ENCODE results near the gene OGFOD1.

DNA sequence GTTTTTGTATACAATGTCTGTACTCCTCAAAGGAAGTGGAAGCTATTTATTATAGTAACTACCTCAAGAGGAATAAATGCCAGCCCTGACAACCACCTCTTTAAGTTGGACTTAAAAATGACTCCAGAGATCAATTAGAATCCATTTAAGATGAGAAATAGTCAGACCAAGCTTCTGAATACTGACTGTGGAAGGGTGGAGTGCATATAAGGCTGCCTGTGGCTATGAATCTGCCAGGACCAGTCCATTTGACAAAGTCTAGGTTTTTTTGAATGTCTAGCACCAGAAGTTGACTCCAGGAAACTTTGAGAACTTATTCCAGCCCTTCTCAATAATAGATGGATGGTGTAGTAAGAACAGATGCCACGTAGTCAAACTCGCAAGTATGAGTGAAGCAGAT lies 15.0 kb downstream of the OGFOD1 start:
- TF ChIP-seq, protein P1, sequence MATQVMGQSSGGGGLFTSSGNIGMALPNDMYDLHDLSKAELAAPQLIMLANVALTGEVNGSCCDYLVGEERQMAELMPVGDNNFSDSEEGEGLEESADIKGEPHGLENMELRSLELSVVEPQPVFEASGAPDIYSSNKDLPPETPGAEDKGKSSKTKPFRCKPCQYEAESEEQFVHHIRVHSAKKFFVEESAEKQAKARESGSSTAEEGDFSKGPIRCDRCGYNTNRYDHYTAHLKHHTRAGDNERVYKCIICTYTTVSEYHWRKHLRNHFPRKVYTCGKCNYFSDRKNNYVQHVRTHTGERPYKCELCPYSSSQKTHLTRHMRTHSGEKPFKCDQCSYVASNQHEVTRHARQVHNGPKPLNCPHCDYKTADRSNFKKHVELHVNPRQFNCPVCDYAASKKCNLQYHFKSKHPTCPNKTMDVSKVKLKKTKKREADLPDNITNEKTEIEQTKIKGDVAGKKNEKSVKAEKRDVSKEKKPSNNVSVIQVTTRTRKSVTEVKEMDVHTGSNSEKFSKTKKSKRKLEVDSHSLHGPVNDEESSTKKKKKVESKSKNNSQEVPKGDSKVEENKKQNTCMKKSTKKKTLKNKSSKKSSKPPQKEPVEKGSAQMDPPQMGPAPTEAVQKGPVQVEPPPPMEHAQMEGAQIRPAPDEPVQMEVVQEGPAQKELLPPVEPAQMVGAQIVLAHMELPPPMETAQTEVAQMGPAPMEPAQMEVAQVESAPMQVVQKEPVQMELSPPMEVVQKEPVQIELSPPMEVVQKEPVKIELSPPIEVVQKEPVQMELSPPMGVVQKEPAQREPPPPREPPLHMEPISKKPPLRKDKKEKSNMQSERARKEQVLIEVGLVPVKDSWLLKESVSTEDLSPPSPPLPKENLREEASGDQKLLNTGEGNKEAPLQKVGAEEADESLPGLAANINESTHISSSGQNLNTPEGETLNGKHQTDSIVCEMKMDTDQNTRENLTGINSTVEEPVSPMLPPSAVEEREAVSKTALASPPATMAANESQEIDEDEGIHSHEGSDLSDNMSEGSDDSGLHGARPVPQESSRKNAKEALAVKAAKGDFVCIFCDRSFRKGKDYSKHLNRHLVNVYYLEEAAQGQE (IDR thresholded peaks at IDR 0.05; ENCODE audit: low read depth, low read length): no peak
- TF ChIP-seq, protein P2, sequence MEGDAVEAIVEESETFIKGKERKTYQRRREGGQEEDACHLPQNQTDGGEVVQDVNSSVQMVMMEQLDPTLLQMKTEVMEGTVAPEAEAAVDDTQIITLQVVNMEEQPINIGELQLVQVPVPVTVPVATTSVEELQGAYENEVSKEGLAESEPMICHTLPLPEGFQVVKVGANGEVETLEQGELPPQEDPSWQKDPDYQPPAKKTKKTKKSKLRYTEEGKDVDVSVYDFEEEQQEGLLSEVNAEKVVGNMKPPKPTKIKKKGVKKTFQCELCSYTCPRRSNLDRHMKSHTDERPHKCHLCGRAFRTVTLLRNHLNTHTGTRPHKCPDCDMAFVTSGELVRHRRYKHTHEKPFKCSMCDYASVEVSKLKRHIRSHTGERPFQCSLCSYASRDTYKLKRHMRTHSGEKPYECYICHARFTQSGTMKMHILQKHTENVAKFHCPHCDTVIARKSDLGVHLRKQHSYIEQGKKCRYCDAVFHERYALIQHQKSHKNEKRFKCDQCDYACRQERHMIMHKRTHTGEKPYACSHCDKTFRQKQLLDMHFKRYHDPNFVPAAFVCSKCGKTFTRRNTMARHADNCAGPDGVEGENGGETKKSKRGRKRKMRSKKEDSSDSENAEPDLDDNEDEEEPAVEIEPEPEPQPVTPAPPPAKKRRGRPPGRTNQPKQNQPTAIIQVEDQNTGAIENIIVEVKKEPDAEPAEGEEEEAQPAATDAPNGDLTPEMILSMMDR (IDR thresholded peaks at IDR 0.05 in 2 of 3, conservative IDR thresholded peaks at IDR 0.05 in 1 of 3; ENCODE audit: control insufficient read depth in 2 of 3, extremely low read depth in 1 of 3, insufficient read depth in 1 of 3, low read depth in 3 of 3, low read length in 3 of 3): no peak
- TF ChIP-seq EP300 (IDR thresholded peaks at IDR 0.05; ENCODE audit: borderline replicate concordance in 1 of 2, control insufficient read depth in 1 of 2, low read depth in 2 of 2, low read length in 2 of 2) (no peak), SP1 (IDR thresholded peaks at IDR 0.05; ENCODE audit: low read depth, low read length) (no peak), HCFC1 (IDR thresholded peaks at IDR 0.05; ENCODE audit: low read length) (no peak), SREBF1 (IDR thresholded peaks at IDR 0.05; ENCODE audit: low read length) (no peak), PAX5 (IDR thresholded peaks at IDR 0.05; ENCODE audit: borderline replicate concordance, low read depth, low read length) (no peak)

Data from GM12878 (cell line).